D341Med (cell line): ENCODE results near the gene CD83.

Experiments used
- DNase-seq: peaks from one replicate; pipeline ENCODE4 v3.0.0; 2012; ENCODE audit warnings: low spot score

CD83 gene

GRCh38 chr6:14123386-14124111 is 6.0 kb downstream of the CD83 start:
- DNase-seq = no peak

GRCh38 chr6:14125346-14125745 is 7.8 kb downstream of the CD83 start:
- no peak for DNase-seq

- no peak for DNase-seq
Observed at GRCh38 chr6:14126191-14126590, 8.6 kb downstream of the CD83 start.

GRCh38 chr6:14127611-14128010 is 10.0 kb downstream of the CD83 start:
- DNase-seq = no peak

DNA sequence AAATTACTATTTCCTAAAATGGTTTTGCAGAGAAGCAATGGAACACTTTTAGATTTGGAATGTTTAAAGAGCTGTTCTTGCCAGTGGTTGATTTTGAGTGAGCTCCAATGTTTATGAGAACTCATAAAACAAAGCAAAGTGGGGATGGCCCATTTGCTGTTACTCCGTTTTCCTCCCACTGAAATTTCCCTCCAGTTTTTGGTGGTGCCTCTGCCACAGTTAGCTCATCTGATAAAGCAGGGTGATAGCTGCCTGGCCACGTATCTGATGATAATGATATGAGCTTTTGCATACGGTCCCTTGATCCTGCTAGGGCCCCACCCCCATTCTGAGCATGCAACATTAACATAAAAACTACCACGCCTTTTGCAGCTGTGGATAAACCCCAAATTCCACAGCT is 10.4 kb downstream of the CD83 start:
- no peak for DNase-seq

DNA sequence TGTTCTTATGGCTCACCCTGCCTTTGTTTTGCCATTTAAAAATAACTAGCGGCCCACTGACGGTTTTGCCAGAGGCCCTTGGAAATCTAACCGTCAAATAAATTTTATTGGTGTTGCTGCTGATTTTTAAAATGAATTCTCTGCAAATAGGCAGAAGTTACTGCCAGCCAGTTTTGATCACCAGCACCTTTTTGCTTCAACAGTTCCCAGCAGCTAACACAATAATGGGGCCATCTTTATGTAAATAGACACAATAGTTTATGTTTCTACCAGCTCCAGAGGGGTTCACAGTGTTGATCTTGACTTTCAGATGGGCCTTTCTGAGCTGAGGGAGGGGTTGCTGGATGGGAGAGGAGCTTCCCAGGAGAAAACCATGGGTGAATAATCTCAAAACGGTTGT is 11.2 kb downstream of the CD83 start:
- no peak for DNase-seq

- peak; percentile 82 for DNase-seq
Observed at GRCh38 chr6:14129575-14129974, 12.0 kb downstream of the CD83 start.

GRCh38 chr6:14130435-14131075 is 13.0 kb downstream of the CD83 start:
- DNase-seq = no peak

DNA sequence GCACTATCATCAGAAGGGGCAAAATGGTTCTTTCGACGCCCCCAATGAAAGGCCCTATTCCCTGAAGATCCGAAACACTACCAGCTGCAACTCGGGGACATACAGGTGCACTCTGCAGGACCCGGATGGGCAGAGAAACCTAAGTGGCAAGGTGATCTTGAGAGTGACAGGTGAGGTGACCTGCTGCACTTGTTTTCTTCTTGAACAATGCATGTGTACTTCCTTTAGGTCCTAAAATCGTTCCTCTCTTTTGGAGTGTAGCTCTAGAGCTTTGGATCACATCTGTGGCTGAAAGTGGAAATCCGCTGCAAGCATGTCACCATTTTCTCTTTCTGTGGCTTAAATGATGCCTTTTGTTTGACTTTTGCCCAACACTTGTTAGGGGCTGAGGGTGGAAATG is 14.0 kb downstream of the CD83 start:
- no peak for DNase-seq

DNA sequence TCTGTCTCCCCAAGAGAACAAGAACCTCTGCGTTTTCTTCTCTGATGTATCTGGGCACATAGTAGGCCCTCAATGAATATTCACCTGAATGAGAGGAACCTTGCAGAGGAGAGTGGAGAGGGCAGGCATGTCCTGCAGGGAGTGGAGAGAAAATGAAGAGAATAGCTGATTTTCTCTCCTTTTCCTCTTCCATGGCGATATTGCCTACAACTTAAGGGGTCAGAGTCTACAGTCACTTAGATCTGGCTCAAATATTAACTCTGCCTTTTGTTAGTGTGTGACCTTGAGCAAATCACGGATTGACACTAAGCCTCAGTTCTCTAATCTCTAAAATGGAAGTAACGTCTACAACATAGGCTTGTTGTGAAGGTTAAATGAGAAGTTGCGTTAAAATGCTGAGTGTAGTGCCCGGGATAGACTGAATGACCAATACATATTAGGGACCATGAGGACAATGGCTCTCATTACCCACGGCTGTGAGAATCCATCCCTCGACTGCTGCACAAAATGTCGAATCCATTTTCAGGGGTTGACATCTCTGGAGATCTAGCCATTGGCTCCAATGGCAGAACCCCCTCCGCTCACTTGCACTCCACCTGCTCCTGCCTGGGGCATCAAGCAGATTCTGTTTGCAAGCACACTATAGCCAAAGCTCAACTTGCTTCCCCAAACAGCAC is 14.8 kb downstream of the CD83 start:
- no peak for DNase-seq

GRCh38 chr6:14132921-14133275 is 15.3 kb downstream of the CD83 start:
- DNase-seq = no peak

DNA sequence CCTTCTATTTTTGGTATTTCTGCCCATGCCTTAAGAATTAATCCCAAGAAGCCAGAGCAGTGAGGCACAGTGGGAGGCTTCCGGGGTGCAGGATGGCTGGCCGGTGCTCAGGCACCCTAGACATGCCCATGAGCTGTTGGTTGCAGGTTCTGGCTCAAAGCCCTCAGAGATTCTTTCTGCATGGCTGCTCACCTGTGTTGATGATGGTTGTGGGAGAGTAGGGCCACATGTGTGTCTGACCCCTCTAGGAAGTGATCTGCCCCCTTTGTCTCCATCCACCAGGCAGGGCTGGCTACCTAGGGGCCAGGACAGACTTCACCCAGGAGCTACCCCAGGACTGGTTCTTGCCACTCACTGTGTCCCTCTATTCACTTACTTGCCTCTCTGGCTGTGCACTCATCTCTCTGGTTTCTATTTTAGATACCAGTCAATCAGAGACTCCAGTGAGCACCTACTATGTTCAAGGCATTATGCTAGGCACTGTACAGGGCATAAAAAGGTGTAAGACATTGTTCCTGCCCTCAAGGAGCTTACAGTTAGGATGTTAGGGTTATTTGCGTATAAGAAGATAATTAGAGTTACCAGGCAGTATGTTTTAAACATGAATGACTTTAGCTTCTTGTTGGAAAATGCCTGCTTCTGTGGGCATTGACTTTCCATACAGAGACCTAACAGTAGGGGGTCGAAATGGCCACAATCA is 16.8 kb downstream of the CD83 start:
- no peak for DNase-seq

DNA sequence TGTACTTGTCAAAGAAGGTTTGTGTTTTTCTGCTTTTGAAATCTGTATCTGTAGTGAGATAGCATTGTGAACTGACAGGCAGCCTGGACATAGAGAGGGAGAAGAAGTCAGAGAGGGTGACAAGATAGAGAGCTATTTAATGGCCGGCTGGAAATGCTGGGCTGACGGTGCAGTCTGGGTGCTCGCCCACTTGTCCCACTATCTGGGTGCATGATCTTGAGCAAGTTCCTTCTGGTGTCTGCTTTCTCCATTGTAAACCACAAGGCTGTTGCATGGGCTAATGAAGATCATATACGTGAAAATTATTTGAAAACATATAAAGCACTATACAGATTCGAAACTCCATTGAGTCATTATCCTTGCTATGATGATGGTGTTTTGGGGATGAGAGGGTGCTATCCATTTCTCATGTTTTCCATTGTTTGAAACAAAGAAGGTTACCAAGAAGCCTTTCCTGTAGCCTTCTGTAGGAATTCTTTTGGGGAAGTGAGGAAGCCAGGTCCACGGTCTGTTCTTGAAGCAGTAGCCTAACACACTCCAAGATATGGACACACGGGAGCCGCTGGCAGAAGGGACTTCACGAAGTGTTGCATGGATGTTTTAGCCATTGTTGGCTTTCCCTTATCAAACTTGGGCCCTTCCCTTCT is 18.4 kb downstream of the CD83 start:
- no peak for DNase-seq

GRCh38 chr6:14138701-14139215 is 21.2 kb downstream of the CD83 start:
- DNase-seq = no peak

DNA sequence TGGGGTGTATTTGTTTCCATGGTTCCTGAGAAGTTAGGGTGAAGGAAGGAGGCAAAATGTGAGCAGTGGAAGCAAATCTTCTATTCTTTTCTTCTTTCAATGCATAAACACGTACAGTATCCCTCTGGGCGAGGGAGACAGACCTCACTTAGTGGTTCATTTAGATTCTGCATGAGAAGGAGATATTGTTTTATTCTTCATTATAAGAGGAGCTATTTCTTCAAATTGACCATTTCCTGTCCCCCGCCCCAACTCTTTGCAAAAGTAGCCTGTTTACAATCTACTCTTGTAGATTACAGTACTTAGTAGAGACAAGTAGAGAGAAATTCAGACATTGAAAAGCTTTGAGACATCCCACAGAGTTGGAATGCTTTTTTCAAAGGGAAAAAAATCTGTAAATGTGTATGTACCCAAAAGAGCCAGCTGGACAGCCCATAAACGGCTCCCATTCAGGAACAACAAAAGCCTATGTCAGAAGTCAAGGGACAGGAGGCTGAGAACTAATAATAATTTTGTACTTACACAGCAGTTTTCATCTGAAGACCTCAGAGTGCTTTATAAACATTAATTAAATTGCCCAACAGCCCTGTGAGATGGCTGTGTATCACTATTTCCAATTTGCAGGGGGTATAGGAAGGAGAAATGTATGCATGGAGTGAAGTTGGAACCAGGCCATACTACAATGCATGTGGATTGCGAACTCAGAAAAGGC is 23.9 kb downstream of the CD83 start:
- DNase-seq = no peak

DNA sequence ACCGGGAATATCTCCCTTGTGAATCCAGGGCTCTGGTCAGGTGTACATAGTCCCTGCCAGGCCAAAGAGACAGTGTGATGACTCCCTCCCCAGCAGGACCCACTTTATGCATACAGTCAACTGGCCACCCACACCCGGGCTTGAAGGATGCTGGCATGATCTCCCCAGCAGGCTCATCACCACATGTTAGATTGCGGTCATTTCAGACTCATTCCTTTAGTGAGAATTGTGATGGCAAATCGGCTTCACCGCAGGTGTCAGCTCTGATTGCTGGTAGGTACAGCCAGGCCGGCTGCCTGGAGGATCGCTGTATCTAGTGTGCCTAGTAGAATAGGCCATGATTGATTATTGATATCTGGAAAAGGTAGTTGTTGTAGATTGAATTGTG is 24.5 kb downstream of the CD83 start:
- DNase-seq = no peak

DNA sequence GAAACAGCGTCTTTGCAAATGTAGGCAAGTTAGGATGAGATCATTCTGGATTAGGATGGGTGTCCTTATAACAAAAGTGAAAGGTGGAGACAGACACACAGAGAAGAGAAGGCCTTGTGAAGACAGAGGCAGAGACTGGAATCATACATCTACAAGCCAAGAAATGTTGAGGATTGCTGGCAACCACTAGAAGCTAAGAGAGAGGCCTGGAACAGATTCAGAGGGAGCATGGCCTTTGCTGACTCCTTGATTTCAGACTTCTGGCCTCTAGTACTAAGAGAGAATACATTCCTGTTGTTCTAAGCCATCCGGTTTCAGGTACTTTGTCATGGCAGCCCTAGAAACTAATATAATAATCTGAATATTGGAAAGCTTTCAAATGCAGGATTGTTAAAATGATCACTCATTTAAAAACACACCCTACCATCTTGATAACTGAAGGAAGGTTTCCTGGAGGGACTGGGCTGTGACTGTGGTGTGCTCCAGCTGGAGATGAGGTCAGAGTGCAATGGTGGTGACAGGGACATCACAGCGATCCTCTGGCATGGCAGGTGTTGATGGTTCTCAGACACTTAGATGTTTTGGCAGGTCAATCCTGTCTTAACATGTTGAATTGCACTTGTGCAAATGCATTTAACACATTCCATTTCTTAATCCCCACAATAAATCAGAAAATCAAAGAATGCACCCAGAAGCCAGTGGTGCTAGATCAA is 25.1 kb downstream of the CD83 start:
- no peak for DNase-seq

DNA sequence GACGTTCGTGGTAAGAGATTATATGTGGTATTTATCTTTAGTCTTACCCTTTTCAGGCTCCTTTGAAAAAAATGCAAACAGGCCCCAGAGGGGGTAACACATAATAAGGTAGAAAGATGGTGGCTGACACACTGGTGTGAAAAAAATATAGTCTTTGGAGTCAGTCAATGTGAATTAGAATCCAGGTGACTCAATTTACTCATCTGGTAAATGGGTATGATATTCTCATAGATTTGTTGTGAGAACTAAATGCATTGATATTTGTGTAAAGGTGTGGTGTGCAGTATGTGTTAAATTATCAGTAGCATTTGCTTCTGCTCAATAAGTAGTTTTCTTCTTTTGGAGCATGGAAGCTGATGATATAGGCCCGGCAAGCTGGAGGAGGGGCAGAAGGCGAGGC is 25.7 kb downstream of the CD83 start:
- DNase-seq = no peak

- peak; percentile 91 for DNase-seq
Observed at GRCh38 chr6:14144678-14145113, 27.1 kb downstream of the CD83 start.

GRCh38 chr6:14146506-14147096 is 29.0 kb downstream of the CD83 start:
- no peak for DNase-seq
